CD14-positive monocyte (primary cell): ENCODE data around the gene CNIH2. TPM values are rescaled to one million over a fixed set of nuclear protein-coding genes. Genes with fewer than 3 reads are reported as not detected.
A peak's percentile ranks its signal among the peaks of the same experiment; 100 is the strongest.

Source experiments
- DNase-seq, 3 donors: peaks; one replicate each; pipeline ENCODE4 v3.0.0-alpha.2; 2011 to 2022
- H2AFZ ChIP-seq: 2 replicates; pipeline ENCODE4 v1.6.0; 2012; ENCODE audit warnings: mild to moderate bottlenecking, low read depth, low read length, inconsistent platforms; ENCODE audit not compliant: insufficient read depth, poor library complexity, severe bottlenecking
- H3K27ac ChIP-seq, 2 donors: 1 replicate in 1 of 2; 2 replicates in 1 of 2; pipeline ENCODE4 v1.5.1; 2012 to 2013; ENCODE audit warnings: low read length in 2 of 2, control low read depth in 1 of 2, inconsistent platforms in 1 of 2, low read depth in 1 of 2, mild to moderate bottlenecking in 1 of 2
- H3K27me3 ChIP-seq, 2 donors: one replicate each; pipeline versions ENCODE4 v1.6.0 to v1.6.1; 2011 to 2013; ENCODE audit warnings: low read length in 2 of 2; ENCODE audit not compliant: control insufficient read depth in 2 of 2, insufficient read depth in 2 of 2
- H3K36me3 ChIP-seq, 2 donors: replicated peaks in 1 of 2; 1 replicate in 1 of 2; 2 replicates in 1 of 2; pipeline versions ENCODE4 v1.5.1 to v1.6.1; 2012 to 2013; ENCODE audit warnings: low read length in 2 of 2, control low read depth in 1 of 2, inconsistent platforms in 1 of 2, mild to moderate bottlenecking in 1 of 2; ENCODE audit not compliant: insufficient read depth in 2 of 2, control insufficient read depth in 1 of 2
- H3K4me1 ChIP-seq, 2 donors: 1 replicate in 1 of 2; 2 replicates in 1 of 2; pipeline versions ENCODE4 v1.5.1 to v1.6.1; 2012 to 2013; ENCODE audit warnings: low read length in 2 of 2, control low read depth in 1 of 2, inconsistent platforms in 1 of 2, mild to moderate bottlenecking in 1 of 2, moderate library complexity in 1 of 2; ENCODE audit not compliant: insufficient read depth in 2 of 2, control insufficient read depth in 1 of 2
- H3K4me2 ChIP-seq: replicated peaks from 2 replicates; pipeline ENCODE3; 2012; ENCODE audit warnings: low read length, moderate library complexity, mild to moderate bottlenecking; ENCODE audit not compliant: poor library complexity, severe bottlenecking; ENCODE audit errors: extremely low read depth
- H3K4me3 ChIP-seq, 3 experiments: fragments of 200-600 bp in 1 of 3; sonication (generic) in 1 of 3; replicated peaks in 1 of 3; 1 replicate in 2 of 3; 2 replicates in 1 of 3; pipeline ENCODE4 v1.5.1; 2011 to 2013; ENCODE audit warnings: low read length in 3 of 3, mild to moderate bottlenecking in 3 of 3, control low read depth in 2 of 3, low read depth in 2 of 3, inconsistent platforms in 1 of 3, moderate library complexity in 1 of 3
- H3K79me2 ChIP-seq: 2 replicates; pipeline ENCODE4 v1.6.0; 2012; ENCODE audit warnings: mild to moderate bottlenecking, control low read depth, inconsistent platforms, low read length, moderate library complexity; ENCODE audit not compliant: insufficient read depth
- H3K9ac ChIP-seq: 2 replicates; pipeline ENCODE4 v1.6.0; 2017; ENCODE audit warnings: low read length, mild to moderate bottlenecking; ENCODE audit not compliant: insufficient read depth, poor library complexity, severe bottlenecking
- H3K9me3 ChIP-seq, 2 donors: replicated peaks in 1 of 2; 1 replicate in 1 of 2; 2 replicates in 1 of 2; pipeline versions ENCODE4 v1.5.1 to v1.6.1; 2012 to 2013; ENCODE audit warnings: low read length in 2 of 2, control low read depth in 1 of 2; ENCODE audit not compliant: control insufficient read depth in 1 of 2, insufficient read depth in 1 of 2
- H4K20me1 ChIP-seq: 2 replicates; pipeline ENCODE4 v1.6.0; 2012; ENCODE audit warnings: mild to moderate bottlenecking, low read length, control low read depth, moderate library complexity; ENCODE audit not compliant: insufficient read depth
- H3K27ac Mint-ChIP-seq, 7 donors: one replicate each; pipeline ENCODE4 v1.8.0; 2020; ENCODE audit warnings: mild to moderate bottlenecking in 7 of 7, mixed read lengths in 7 of 7, moderate library complexity in 6 of 7, inconsistent platforms in 2 of 7
- H3K27me3 Mint-ChIP-seq, 3 donors: one replicate each; pipeline ENCODE4 v1.8.0; 2021 to 2022; ENCODE audit warnings: low read depth in 3 of 3, mild to moderate bottlenecking in 3 of 3, mixed read lengths in 3 of 3, moderate library complexity in 3 of 3, inconsistent platforms in 1 of 3
- H3K36me3 Mint-ChIP-seq, 2 donors: one replicate each; pipeline ENCODE4 v1.8.0; 2020; ENCODE audit warnings: mixed read lengths in 2 of 2, inconsistent platforms in 1 of 2, mild to moderate bottlenecking in 1 of 2
- H3K4me1 Mint-ChIP-seq: one replicate; pipeline ENCODE4 v1.8.0; 2020; ENCODE audit warnings: mild to moderate bottlenecking, mixed read lengths
- H3K4me3 Mint-ChIP-seq, 2 donors: one replicate each; pipeline ENCODE4 v1.8.0; 2020; ENCODE audit warnings: mild to moderate bottlenecking in 2 of 2, mixed read lengths in 2 of 2, moderate library complexity in 1 of 2
- H3K9me3 Mint-ChIP-seq, 7 donors: one replicate each; pipeline ENCODE4 v1.8.0; 2020 to 2022; ENCODE audit warnings: mixed read lengths in 7 of 7, mild to moderate bottlenecking in 6 of 7, moderate library complexity in 6 of 7, inconsistent platforms in 2 of 7
- WGBS: methylation state at CpG from one replicate; pipeline ENCODE4 v1.1.5; 2013; ENCODE audit warnings: missing lambda C conversion rate; ENCODE audit not compliant: insufficient coverage; 5-methylcytosine and 5-hydroxymethylcytosine counted together
- intact Hi-C, 2 donors: fragments of 100-400 bp; cut with micrococcal nuclease; formaldehyde crosslinking; loops; one replicate each; pipeline versions ENCODE4 v1.15.0 to v1.15.1; 2023
- polyA plus RNA-seq, 3 donors: library from polyadenylated mRNA; depleted of rRNA in 1 of 3; unstranded in 2 of 3; stranded (reverse) in 1 of 3; fragments of 300-500 nt in 2 of 3; fragments of >200 nt in 1 of 3; fragmentation: Illumina TruSeq in 2 of 3; gene quantifications; 1 replicate in 2 of 3; 2 replicates in 1 of 3; pipeline ENCODE4 v1.2.3, GENCODE V29; 2012 to 2021
- TF ChIP-seq, protein P1 (sequence below): fragments of 200-600 bp; IDR thresholded peaks from one replicate; pipeline ENCODE4 v1.8.0; 2022; ENCODE audit warnings: antibody characterized with exemption, mild to moderate bottlenecking

Gene CNIH2
- polyA plus RNA-seq, 3 donors = 1.2 TPM; not detected in 2

GRCh38 chr11:66265531-66266377, 12.2 kb upstream of the CNIH2 start:
- Histone ChIP-seq H3K27me3 (no peaks in the 10 kb centered on the region), H3K9ac (no peak overlapping the region), H4K20me1 (peaks cover 21% of the 10 kb centered on the region), H3K27ac (no peak overlapping the region), H3K36me3 (peaks cover 0 to 6% of the 10 kb centered on the region in 2 donors), H3K79me2 (peaks cover 22% of the 10 kb centered on the region), H3K4me1 (peaks cover 26 to 34% of the 10 kb centered on the region in 2 donors), H3K4me3 (no peak overlapping the region), H2AFZ (no peak overlapping the region), H3K4me2 (no peak overlapping the region), H3K9me3 (no peaks in the 10 kb centered on the region)
- H3K27me3 Mint-ChIP-seq = peaks cover 0 to 6% (median 4%) of the 10 kb centered on the region in 3 donors
- no peaks in the 10 kb centered on the region for H3K9me3 Mint-ChIP-seq
- DNase-seq = no peak
- no peak overlapping the region for H3K4me3 Mint-ChIP-seq
- TF ChIP-seq, protein P1, sequence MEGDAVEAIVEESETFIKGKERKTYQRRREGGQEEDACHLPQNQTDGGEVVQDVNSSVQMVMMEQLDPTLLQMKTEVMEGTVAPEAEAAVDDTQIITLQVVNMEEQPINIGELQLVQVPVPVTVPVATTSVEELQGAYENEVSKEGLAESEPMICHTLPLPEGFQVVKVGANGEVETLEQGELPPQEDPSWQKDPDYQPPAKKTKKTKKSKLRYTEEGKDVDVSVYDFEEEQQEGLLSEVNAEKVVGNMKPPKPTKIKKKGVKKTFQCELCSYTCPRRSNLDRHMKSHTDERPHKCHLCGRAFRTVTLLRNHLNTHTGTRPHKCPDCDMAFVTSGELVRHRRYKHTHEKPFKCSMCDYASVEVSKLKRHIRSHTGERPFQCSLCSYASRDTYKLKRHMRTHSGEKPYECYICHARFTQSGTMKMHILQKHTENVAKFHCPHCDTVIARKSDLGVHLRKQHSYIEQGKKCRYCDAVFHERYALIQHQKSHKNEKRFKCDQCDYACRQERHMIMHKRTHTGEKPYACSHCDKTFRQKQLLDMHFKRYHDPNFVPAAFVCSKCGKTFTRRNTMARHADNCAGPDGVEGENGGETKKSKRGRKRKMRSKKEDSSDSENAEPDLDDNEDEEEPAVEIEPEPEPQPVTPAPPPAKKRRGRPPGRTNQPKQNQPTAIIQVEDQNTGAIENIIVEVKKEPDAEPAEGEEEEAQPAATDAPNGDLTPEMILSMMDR = no peak
- peaks cover 30% of the 10 kb centered on the region for H3K4me1 Mint-ChIP-seq
- intact Hi-C loops = no loop called here
- H3K36me3 Mint-ChIP-seq = peaks cover 6 to 7% of the 10 kb centered on the region in 2 donors
- H3K27ac Mint-ChIP-seq = no peak overlapping the region
- WGBS = over 99% methylated on average over 17 of the region's 26 CpGs

DNA sequence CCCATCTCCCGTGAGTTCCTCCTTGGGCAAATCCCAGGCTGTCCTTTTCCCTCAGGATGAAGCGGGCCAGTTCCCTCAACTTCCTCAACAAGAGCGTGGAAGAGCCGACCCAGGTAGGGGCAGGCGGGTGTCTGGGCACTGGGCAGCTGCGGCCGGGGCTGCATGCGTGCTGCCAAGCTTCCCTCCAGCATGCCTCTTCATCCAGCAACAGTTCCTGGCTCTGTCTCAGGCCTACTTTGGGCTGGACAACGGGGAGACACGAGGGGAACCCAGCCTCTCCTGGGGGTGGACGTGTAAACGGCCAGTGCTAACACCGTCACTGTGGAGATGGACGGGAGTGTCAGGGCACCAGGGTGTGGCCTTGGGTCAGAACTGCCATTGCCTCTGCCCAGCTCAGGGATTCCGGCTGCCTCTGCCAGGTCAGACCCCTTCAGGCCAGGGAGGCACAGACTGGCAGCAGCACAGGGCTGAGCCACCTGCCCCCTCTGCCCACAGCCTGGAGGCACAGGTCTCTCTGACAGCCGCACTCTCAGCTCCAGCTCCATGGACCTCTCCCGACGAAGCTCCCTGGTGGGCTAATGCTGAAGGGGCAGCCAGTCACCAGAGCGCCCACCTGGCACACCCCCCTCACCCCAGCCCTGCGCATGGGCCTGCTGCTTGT, 11.5 kb upstream of the CNIH2 start:
- TF ChIP-seq, protein P1 = no peak
- H2AFZ ChIP-seq = peak overlapping the region; percentile 83
- no peaks in the 10 kb centered on the region for H3K9me3 ChIP-seq
- H3K36me3 ChIP-seq = peaks cover 0 to 10% of the 10 kb centered on the region in 2 donors
- peaks cover 26 to 35% of the 10 kb centered on the region in 2 donors for H3K4me1 ChIP-seq
- no peak for DNase-seq
- peak overlapping the region; percentile 97 for H3K4me2 ChIP-seq
- peak overlapping the region in 1 of 3 experiments; percentile 99 for H3K4me3 ChIP-seq
- Mint-ChIP-seq H3K27ac (no peak overlapping the region), H3K27me3 (peaks cover 0 to 4% (median 3%) of the 10 kb centered on the region in 3 donors), H3K4me3 (peak overlapping the region; percentile 93 to 98), H3K4me1 (peaks cover 31% of the 10 kb centered on the region), H3K9me3 (no peaks in the 10 kb centered on the region), H3K36me3 (peaks cover 7 to 10% of the 10 kb centered on the region in 2 donors)
- no peaks in the 10 kb centered on the region for H3K27me3 ChIP-seq
- no peak overlapping the region for H3K9ac ChIP-seq
- WGBS = 92% methylated on average over 17 of the region's 20 CpGs
- intact Hi-C loops = no loop called here
- no peak overlapping the region for H3K27ac ChIP-seq
- peaks cover 29% of the 10 kb centered on the region for H4K20me1 ChIP-seq
- H3K79me2 ChIP-seq = peaks cover 29% of the 10 kb centered on the region
